ENCODE data around the gene GTF3C5. TPM values are rescaled to one million over a fixed set of nuclear protein-coding genes. Genes with fewer than 3 reads are reported as not detected.

Gene GTF3C5, protein sequence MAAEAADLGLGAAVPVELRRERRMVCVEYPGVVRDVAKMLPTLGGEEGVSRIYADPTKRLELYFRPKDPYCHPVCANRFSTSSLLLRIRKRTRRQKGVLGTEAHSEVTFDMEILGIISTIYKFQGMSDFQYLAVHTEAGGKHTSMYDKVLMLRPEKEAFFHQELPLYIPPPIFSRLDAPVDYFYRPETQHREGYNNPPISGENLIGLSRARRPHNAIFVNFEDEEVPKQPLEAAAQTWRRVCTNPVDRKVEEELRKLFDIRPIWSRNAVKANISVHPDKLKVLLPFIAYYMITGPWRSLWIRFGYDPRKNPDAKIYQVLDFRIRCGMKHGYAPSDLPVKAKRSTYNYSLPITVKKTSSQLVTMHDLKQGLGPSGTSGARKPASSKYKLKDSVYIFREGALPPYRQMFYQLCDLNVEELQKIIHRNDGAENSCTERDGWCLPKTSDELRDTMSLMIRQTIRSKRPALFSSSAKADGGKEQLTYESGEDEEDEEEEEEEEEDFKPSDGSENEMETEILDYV
- total RNA-seq (ENCODE audit: unreplicated experiment), result 95.2 TPM
- long read RNA-seq, transcript GTF3C5-202 (11 exons, 2,406 nt), result major isoform, 24 of 38 reads
- long read RNA-seq, partial matches to known transcripts, result 4 of 38 reads
- long read RNA-seq, other reads (novel, unspliced or antisense), result 6 of 38 reads

DNA sequence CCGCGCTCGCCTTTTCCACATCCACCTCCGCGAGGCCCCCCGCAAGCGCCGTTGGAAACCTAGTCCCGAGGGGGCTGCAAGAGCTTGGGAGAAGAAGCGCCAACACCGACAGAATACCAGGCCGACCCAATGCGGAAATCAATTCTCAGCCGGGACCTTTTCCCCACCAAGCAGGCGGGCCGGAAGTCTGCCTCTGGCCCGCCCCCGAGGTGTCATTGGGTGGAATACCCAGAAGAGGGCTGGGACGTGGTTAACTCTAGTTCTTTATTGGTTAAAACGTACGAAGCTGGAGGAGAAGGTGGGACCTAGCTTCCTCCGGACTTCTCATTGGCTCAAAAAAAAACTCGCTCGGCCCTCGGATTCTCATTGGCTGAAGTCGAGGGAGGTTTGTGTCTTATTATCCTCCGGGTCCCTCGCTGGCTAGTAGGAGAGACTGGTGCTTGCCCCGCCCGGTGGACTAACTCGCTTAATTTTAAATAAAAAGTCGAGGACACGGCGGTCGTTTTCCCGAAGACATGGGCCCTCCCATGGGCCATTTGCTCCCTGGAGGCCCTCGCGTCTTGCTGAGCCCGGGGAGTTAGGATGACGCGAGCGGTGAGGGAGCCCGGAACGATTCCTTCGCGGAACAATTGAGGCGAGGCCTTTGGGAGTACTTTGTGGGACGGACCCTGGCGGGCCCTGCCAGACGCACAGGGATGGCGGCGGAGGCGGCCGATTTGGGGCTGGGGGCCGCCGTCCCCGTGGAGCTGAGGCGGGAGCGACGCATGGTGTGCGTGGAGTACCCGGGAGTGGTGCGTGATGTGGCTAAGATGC lies at the start of gene GTF3C5:
Gene GTF3C5 (plus strand): TSS at position 681 of the 813 bp plus-strand sequence. CDS start 15 bp downstream, at position 696.
- TF ChIP-seq, protein P1, sequence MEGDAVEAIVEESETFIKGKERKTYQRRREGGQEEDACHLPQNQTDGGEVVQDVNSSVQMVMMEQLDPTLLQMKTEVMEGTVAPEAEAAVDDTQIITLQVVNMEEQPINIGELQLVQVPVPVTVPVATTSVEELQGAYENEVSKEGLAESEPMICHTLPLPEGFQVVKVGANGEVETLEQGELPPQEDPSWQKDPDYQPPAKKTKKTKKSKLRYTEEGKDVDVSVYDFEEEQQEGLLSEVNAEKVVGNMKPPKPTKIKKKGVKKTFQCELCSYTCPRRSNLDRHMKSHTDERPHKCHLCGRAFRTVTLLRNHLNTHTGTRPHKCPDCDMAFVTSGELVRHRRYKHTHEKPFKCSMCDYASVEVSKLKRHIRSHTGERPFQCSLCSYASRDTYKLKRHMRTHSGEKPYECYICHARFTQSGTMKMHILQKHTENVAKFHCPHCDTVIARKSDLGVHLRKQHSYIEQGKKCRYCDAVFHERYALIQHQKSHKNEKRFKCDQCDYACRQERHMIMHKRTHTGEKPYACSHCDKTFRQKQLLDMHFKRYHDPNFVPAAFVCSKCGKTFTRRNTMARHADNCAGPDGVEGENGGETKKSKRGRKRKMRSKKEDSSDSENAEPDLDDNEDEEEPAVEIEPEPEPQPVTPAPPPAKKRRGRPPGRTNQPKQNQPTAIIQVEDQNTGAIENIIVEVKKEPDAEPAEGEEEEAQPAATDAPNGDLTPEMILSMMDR (IDR thresholded peaks at IDR 0.05; ENCODE audit: partially characterized antibody, unreplicated experiment), result peak; percentile 16

DNA sequence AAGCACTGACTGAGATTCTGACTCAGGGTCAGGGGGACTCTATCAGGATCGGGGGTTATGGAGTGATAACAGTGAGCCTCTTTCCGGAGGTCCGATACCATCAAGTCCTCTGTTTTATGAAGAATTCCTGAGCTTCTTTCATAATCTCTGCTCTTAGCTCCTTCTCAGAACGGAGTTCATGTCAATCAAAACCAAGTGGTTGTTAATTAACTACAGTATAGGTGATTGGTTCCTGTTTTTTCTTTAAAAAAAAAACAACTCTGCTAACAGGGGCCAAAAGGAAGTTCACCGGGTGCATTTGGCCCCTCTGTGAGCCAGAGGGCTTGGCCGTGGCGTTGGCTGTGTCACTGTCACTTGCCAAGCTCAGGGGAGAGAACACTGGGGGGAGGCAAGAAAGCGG lies 48.3 kb upstream of the GTF3C5 start:
- Mint-ChIP-seq H3K4me1 (ENCODE audit: low read depth, unreplicated experiment) (no peaks in the 10 kb centered on the region), H3K9me3 (ENCODE audit: unreplicated experiment) (peaks cover 2% of the 10 kb centered on the region), H3K4me3 (ENCODE audit: unreplicated experiment) (no peak overlapping the region), H3K27me3 (ENCODE audit: unreplicated experiment) (peaks cover 13% of the 10 kb centered on the region), H3K27ac (ENCODE audit: unreplicated experiment) (no peak overlapping the region), H3K36me3 (ENCODE audit: unreplicated experiment) (no peaks in the 10 kb centered on the region)
- TF ChIP-seq, protein P1 (IDR thresholded peaks at IDR 0.05; ENCODE audit: partially characterized antibody, unreplicated experiment), result no peak
- DNase-seq, result no peak

More for the DNA sequence above, at the start of gene GTF3C5:
- Mint-ChIP-seq H3K4me3 (ENCODE audit: unreplicated experiment) (peak within 1 kb of the TSS; percentile 98), H3K36me3 (ENCODE audit: unreplicated experiment) (peaks cover 20% of the 10 kb centered on the region), H3K4me1 (ENCODE audit: low read depth, unreplicated experiment) (peaks cover 11% of the 10 kb centered on the region), H3K27me3 (ENCODE audit: unreplicated experiment) (peaks cover 2% of the 10 kb centered on the region), H3K9me3 (ENCODE audit: unreplicated experiment) (peaks cover 12% of the 10 kb centered on the region), H3K27ac (ENCODE audit: unreplicated experiment) (peak within 1 kb of the TSS; percentile 99)
- DNase-seq, result peak; percentile 90

DNA sequence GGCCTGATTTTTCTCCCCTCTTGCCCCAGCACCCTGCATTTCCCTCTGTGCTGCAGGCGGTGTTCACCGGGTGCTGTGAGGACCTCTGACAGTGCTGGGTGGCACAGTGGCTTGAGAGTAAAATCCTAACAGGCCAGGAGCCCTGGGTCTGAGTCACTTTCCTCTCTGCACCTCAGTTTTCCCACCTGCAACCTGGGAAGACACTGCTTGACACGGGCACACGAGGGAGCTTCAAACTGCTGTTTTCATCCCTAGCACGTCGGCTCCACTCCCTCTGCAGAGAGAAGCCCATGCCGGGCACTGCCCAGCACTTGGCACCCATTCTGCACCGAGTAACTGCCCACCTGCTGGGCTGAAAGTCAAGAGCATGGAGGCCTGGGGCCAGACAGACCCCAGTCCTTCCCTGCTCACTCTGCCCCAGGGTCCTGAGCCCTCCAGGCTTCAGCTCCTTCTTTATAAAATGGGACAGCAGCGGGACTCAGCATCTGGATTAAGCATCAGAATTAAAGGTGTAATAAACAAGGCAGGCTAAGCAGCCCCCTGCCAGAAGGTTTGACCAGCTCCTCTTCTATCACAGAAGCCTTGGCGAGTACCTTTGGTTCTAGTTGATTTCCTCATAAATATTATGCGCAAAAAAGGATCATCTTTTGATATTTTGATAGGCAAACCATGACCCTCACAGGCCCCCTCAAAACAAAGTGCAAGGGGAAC lies 47.2 kb upstream of the GTF3C5 start:
- Mint-ChIP-seq H3K4me3 (ENCODE audit: unreplicated experiment) (no peak overlapping the region), H3K4me1 (ENCODE audit: low read depth, unreplicated experiment) (no peaks in the 10 kb centered on the region), H3K36me3 (ENCODE audit: unreplicated experiment) (no peaks in the 10 kb centered on the region), H3K9me3 (ENCODE audit: unreplicated experiment) (peaks cover 2% of the 10 kb centered on the region), H3K27me3 (ENCODE audit: unreplicated experiment) (peaks cover 8% of the 10 kb centered on the region), H3K27ac (ENCODE audit: unreplicated experiment) (no peak overlapping the region)
- DNase-seq, result no peak
- TF ChIP-seq, protein P1 (IDR thresholded peaks at IDR 0.05; ENCODE audit: partially characterized antibody, unreplicated experiment), result no peak

DNA sequence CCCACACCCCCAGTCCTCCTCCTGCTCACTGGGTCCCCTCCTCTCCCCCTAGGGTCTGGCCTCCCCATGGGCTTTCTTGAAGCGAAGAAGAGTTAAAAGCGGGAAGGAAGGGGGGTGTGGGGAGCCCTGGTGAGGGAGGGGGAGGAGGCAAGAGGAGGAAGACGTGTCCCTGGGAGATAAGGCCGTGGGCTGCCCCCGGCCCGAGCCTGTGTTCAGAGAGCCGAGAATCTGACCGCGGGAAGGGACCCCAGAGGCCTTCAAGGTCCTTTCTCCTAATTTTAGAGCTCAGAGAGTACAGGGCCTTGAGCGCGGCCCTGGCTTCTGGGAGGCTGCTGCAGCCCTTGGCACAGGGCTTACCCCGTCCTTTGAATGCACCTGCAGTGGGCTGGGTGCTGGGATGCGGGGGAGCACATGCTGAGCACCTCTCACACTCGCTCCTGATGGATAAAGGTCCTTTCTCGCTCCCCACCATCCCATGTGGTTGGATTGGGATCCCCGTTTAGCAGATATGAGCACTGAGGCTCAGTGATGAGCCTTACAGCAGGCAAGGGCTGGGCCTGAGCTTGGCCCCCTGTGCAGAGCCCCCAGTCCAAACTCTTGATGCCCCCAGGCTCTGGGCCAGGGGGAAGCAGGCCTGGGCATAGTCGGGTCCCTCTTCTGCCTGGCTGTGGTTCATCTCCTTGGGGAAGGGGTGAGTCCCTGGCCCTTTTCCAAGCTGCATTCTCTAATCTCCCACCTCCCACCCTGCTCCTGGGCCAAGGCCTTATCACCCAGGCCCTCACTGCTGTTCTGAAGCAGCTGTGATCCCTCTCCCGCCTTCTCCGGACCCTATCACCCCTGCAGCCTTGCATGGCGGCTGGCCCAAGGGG lies 46.4 kb upstream of the GTF3C5 start:
- H3K9me3 Mint-ChIP-seq (ENCODE audit: unreplicated experiment), result peaks cover 2% of the 10 kb centered on the region
- H3K4me3 Mint-ChIP-seq (ENCODE audit: unreplicated experiment), result no peak overlapping the region
- H3K36me3 Mint-ChIP-seq (ENCODE audit: unreplicated experiment), result peaks cover 4% of the 10 kb centered on the region
- TF ChIP-seq, protein P1 (IDR thresholded peaks at IDR 0.05; ENCODE audit: partially characterized antibody, unreplicated experiment), result no peak
- DNase-seq, result no peak
- H3K4me1 Mint-ChIP-seq (ENCODE audit: low read depth, unreplicated experiment), result no peaks in the 10 kb centered on the region
- H3K27ac Mint-ChIP-seq (ENCODE audit: unreplicated experiment), result no peak overlapping the region
- H3K27me3 Mint-ChIP-seq (ENCODE audit: unreplicated experiment), result peaks cover 5% of the 10 kb centered on the region

Data from glutamatergic neuron (in vitro differentiated cells).